HFF-Myc (cell line): ENCODE data around the gene RGS4.

Experiments used
- DNase-seq: peaks from one replicate; pipeline ENCODE4 v3.0.0-alpha.2; 2011; ENCODE audit warnings: low read depth; ENCODE audit errors: extremely low read depth
- H3K4me3 ChIP-seq: replicated peaks from 2 replicates; pipeline ENCODE4 v1.5.1; 2011; ENCODE audit warnings: low read depth, mild to moderate bottlenecking, control low read depth, low read length
- CTCF ChIP-seq: IDR thresholded peaks from 2 replicates; pipeline ENCODE4 v1.5.1; 2012; ENCODE audit warnings: mild to moderate bottlenecking, low read depth, low read length, control low read depth; ENCODE audit errors: missing control alignments

Gene RGS4

GRCh38 chr1:163072658-163073057 is 3.5 kb downstream of the RGS4 start:
- no peak overlapping the region for H3K4me3 ChIP-seq
- DNase-seq = no peak
- no peak for TF ChIP-seq CTCF

- H3K4me3 ChIP-seq = no peak overlapping the region
- no peak for TF ChIP-seq CTCF
- DNase-seq = no peak
Measured at GRCh38 chr1:163074004-163074403, 4.8 kb downstream of the RGS4 start.

- H3K4me3 ChIP-seq = no peak overlapping the region
- no peak for DNase-seq
- TF ChIP-seq CTCF = no peak
Measured at GRCh38 chr1:163074716-163075284, 5.6 kb downstream of the RGS4 start.

GRCh38 chr1:163076044-163076443 is 6.9 kb downstream of the RGS4 start:
- H3K4me3 ChIP-seq = no peak overlapping the region
- no peak for DNase-seq
- no peak for TF ChIP-seq CTCF

GRCh38 chr1:163076446-163076845 is 7.3 kb downstream of the RGS4 start:
- no peak overlapping the region for H3K4me3 ChIP-seq
- TF ChIP-seq CTCF = no peak
- no peak for DNase-seq

GRCh38 chr1:163076981-163077761 is 8.0 kb downstream of the RGS4 start:
- H3K4me3 ChIP-seq = no peak overlapping the region
- no peak for TF ChIP-seq CTCF
- no peak for DNase-seq
